HepG2 (cell line): ENCODE data around the gene CLCA1. TPM values are rescaled to one million over a fixed set of nuclear protein-coding genes. Genes with fewer than 3 reads are reported as not detected.

Experiments used
- ATAC-seq: fragments of 200-7000 bp; cut with Tn5 transposase; 3 replicates; pipeline ENCODE4 v1.9.1; 2020; ENCODE audit warnings: mild to moderate bottlenecking, moderate library complexity
- BruUV-seq: library from RNA; stranded (reverse); fragments of 400-500 nt; replicated peaks from 2 replicates; lab custom pipeline; 2021; lab: Mats Ljungman, UMichigan
- CTCF ChIA-PET: fragments of 300-600 bp; formaldehyde crosslinking; extraction: SDS; loops from one replicate; lab custom pipeline; 2021; ENCODE audit warnings: low total read pairs, inconsistent platforms, low intra/inter-chr PET ratio; lab: Yijun Ruan, JAX
- POLR2A ChIA-PET: fragments of 350-600 bp; sonication (Branson Sonifier 250); formaldehyde crosslinking; loops from one replicate; lab custom pipeline; 2020; ENCODE audit warnings: antibody characterized with exemption, inconsistent platforms; lab: Yijun Ruan, JAX
- DNase-seq: peaks from one replicate; pipeline ENCODE4 v3.0.0-alpha.2; 2015; ENCODE audit warnings: low spot score
- FAIRE-seq: peaks from 3 replicates; lab custom pipeline; 2011; peaks lifted over from hg19 to GRCh38; lab: Jason Lieb, UNC
- H2AFZ ChIP-seq: one replicate; pipeline ENCODE4 v1.6.1; 2011; ENCODE audit warnings: low read length, inconsistent platforms
- H3K27ac ChIP-seq: fragments of 300-600 bp; 3 replicates; pipeline ENCODE4 v1.8.0; 2011; ENCODE audit warnings: mixed run types, mild to moderate bottlenecking, mixed read lengths, low read length, inconsistent platforms; ENCODE audit not compliant: insufficient read depth; ENCODE audit errors: extremely low read length
- H3K27me3 ChIP-seq, 2 experiments: fragments of 200-600 bp in 1 of 2; 2 replicates in 1 of 2; 3 replicates in 1 of 2; pipeline versions ENCODE4 v1.6.0 to v1.8.0; 2011; ENCODE audit warnings: low read length in 2 of 2, mild to moderate bottlenecking in 2 of 2, moderate library complexity in 2 of 2, inconsistent platforms in 1 of 2; ENCODE audit not compliant: insufficient read depth in 2 of 2, control insufficient read depth in 1 of 2
- H3K36me3 ChIP-seq, 2 experiments: fragments of 200-600 bp in 1 of 2; replicated peaks in 1 of 2; 2 replicates in 1 of 2; 3 replicates in 1 of 2; pipeline versions ENCODE4 v1.5.1 to v1.8.0; 2011; ENCODE audit warnings: low read length in 2 of 2, inconsistent platforms in 1 of 2; ENCODE audit not compliant: insufficient read depth in 2 of 2, control insufficient read depth in 1 of 2
- H3K4me1 ChIP-seq: 2 replicates; pipeline ENCODE4 v1.5.1; 2012; ENCODE audit warnings: low read length, inconsistent platforms; ENCODE audit not compliant: insufficient read depth
- H3K4me2 ChIP-seq: 2 replicates; pipeline ENCODE4 v1.6.0; 2011; ENCODE audit warnings: low read depth, low read length, inconsistent platforms
- H3K4me3 ChIP-seq, 3 experiments: fragments of 200-600 bp in 1 of 3; sonication (generic), shearing (Covaris generic) in 1 of 3; replicated peaks in 1 of 3; 2 replicates each; pipeline ENCODE4 v1.5.1; 2011 to 2016; ENCODE audit warnings: low read length in 3 of 3, inconsistent platforms in 2 of 3, low read depth in 2 of 3, mild to moderate bottlenecking in 2 of 3, control low read depth in 1 of 3, mixed read lengths in 1 of 3; ENCODE audit not compliant: insufficient read depth in 1 of 3
- H3K79me2 ChIP-seq: one replicate; pipeline ENCODE4 v1.6.1; 2011; ENCODE audit warnings: low read length, inconsistent platforms; ENCODE audit not compliant: insufficient read depth
- H3K9ac ChIP-seq: 2 replicates; pipeline ENCODE4 v1.6.0; 2011; ENCODE audit warnings: mild to moderate bottlenecking, low read depth, low read length, inconsistent platforms; ENCODE audit not compliant: insufficient read depth
- H3K9me3 ChIP-seq: 2 replicates; pipeline ENCODE4 v1.5.1; 2012; ENCODE audit warnings: mild to moderate bottlenecking, low read length
- H4K20me1 ChIP-seq: 2 replicates; pipeline ENCODE4 v1.6.0; 2011; ENCODE audit warnings: inconsistent platforms, mild to moderate bottlenecking, low read length, moderate library complexity; ENCODE audit not compliant: insufficient read depth
- BHLHE40 ChIP-seq: IDR thresholded peaks from 2 replicates; pipeline ENCODE4 v1.6.1; 2011; ENCODE audit warnings: low read length, improper control_type of control experiment
- GTF3A ChIP-seq: sonication (generic); formaldehyde crosslinking; conservative IDR thresholded peaks from 2 replicates; pipeline ENCODE4 v1.4.0; 2020; ENCODE audit warnings: mild to moderate bottlenecking, missing genetic modification reagents
- NBN ChIP-seq: fragments of 450-650 bp; conservative IDR thresholded peaks from 2 replicates; pipeline ENCODE4 v1.6.1; 2017
- NFIC ChIP-seq: IDR thresholded peaks from 2 replicates; pipeline ENCODE4 v1.6.1; 2012; ENCODE audit warnings: mild to moderate bottlenecking, low read length, inconsistent platforms
- PRMT3 ChIP-seq: sonication (generic); formaldehyde crosslinking; IDR thresholded peaks from 2 replicates; pipeline ENCODE4 v1.8.1; 2022; ENCODE audit warnings: low read depth, mild to moderate bottlenecking, moderate library complexity, missing genetic modification reagents, borderline replicate concordance
- SMC3 ChIP-seq: IDR thresholded peaks from 2 replicates; pipeline ENCODE4 v1.6.1; 2011; ENCODE audit warnings: low read length, improper control_type of control experiment
- SRY ChIP-seq: sonication (generic); formaldehyde crosslinking; IDR thresholded peaks from 2 replicates; pipeline ENCODE4 v1.8.0; 2022; ENCODE audit warnings: mild to moderate bottlenecking, missing genetic modification reagents
- STAG1 ChIP-seq: sonication (generic); formaldehyde crosslinking; IDR thresholded peaks from 2 replicates; pipeline ENCODE4 v1.4.0; 2020; ENCODE audit warnings: missing genetic modification reagents
- TCF12 ChIP-seq, 2 experiments: fragments of 450-650 bp in 1 of 2; sonication (generic) in 1 of 2; formaldehyde crosslinking in 1 of 2; IDR thresholded peaks; 2 replicates each; pipeline versions ENCODE4 v1.6.1 to v1.8.0; 2017 to 2022; ENCODE audit warnings: antibody characterized with exemption in 1 of 2, mild to moderate bottlenecking in 1 of 2, missing genetic modification reagents in 1 of 2, moderate library complexity in 1 of 2
- U2AF1 ChIP-seq: fragments of 200-400 bp; formaldehyde crosslinking; optimal IDR thresholded peaks from 2 replicates; pipeline ENCODE3; 2017; ENCODE audit warnings: mild to moderate bottlenecking, low read depth, low read length
- ZBTB1 ChIP-seq: sonication (generic); formaldehyde crosslinking; IDR thresholded peaks from 2 replicates; pipeline ENCODE4 v1.4.0; 2020; ENCODE audit warnings: missing genetic modification reagents, borderline replicate concordance
- ZNF468 ChIP-seq: sonication (generic); formaldehyde crosslinking; IDR thresholded peaks from 2 replicates; pipeline ENCODE4 v1.8.0; 2022; ENCODE audit warnings: mild to moderate bottlenecking, moderate library complexity, missing genetic modification reagents
- WGBS: methylation state at CpG from one replicate; pipeline ENCODE4 v1.1.6; 2017; ENCODE audit warnings: low lambda C conversion rate; 5-methylcytosine and 5-hydroxymethylcytosine counted together
- in situ Hi-C: cut with HindIII; loops from 2 replicates; pipeline ENCODE4 v1.10.0; 2017; ENCODE audit warnings: low pct_unique_long_range_greater_than_20kb; ENCODE audit not compliant: extremely low pct_ligation_motif_present
- intact Hi-C: fragments of 100-400 bp; cut with micrococcal nuclease; formaldehyde crosslinking; loops from one replicate; pipeline ENCODE4 v1.10.0; 2022; ENCODE audit not compliant: unreplicated experiment
- polyA plus RNA-seq, 8 experiments: library from polyadenylated mRNA; depleted of rRNA in 3 of 8; stranded (reverse) in 7 of 8; unstranded in 1 of 8; fragments of >200 nt; fragmentation: Illumina TruSeq in 4 of 8; extraction: Trizol in 4 of 8; gene quantifications; 2 replicates each; pipeline versions ENCODE4 v1.2.1 to v1.2.3, GENCODE V29; 2011 to 2016; ENCODE audit warnings: low read depth in 4 of 8, missing spikeins in 1 of 8, mixed read lengths in 1 of 8; ENCODE audit not compliant: insufficient read depth in 1 of 8
- total RNA-seq, 5 experiments: library from RNA; depleted of rRNA; stranded (reverse); fragments of >200 nt; fragmentation: Illumina TruSeq; extraction: Trizol; gene quantifications; 2 replicates each; pipeline ENCODE4 v1.2.3, GENCODE V29; 2016; ENCODE audit warnings: low read depth in 1 of 5
- TF ChIP-seq, protein P1 (sequence below): sonication (generic); formaldehyde crosslinking; conservative IDR thresholded peaks from 2 replicates; pipeline ENCODE4 v1.8.0; 2022; ENCODE audit warnings: mild to moderate bottlenecking, moderate library complexity, missing genetic modification reagents
- TF ChIP-seq, protein P2 (sequence below): sonication (generic); formaldehyde crosslinking; IDR thresholded peaks from 2 replicates; pipeline ENCODE4 v1.8.1; 2023; ENCODE audit warnings: mild to moderate bottlenecking, missing genetic modification reagents, borderline replicate concordance
- TF ChIP-seq, protein P3 (sequence below): sonication (generic); formaldehyde crosslinking; IDR thresholded peaks from 2 replicates; pipeline ENCODE4 v1.9.0; 2022; ENCODE audit warnings: low read depth, missing genetic modification reagents

CLCA1 gene
- total and polyA plus RNA-seq, 2 of the 13 experiments (the other 11 are each of a cell fraction or from before 2014, with no cell fraction given) = not detected

DNA sequence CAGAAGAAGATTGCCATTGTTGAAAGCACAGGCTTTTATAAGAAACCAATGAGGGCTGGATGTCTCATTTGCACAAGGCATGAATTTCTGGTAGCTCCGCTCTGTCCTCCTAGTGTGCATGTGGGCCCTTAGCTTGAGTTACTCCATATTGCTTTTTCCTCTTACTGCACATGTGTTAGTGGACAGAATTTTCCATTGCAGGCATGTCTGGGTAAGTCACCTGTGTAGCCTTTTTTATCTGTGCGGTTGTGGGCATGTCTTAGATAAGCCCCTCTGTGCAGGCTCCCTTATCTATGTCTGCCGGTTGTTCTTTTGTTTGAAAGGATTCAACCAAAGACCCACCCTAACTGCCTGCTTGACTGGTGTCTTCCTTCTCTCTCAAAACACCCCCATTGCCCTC is 7.2 kb upstream of the CLCA1 start:
- no peak overlapping the region for H3K4me2 ChIP-seq
- H3K4me1 ChIP-seq = no peaks in the 10 kb centered on the region
- DNase-seq = no peak
- H2AFZ ChIP-seq = no peak overlapping the region
- no peak overlapping the region for H3K27ac ChIP-seq
- no peaks in the 10 kb centered on the region for H4K20me1 ChIP-seq
- POLR2A ChIA-PET = no interaction called here
- TF ChIP-seq, protein P1, sequence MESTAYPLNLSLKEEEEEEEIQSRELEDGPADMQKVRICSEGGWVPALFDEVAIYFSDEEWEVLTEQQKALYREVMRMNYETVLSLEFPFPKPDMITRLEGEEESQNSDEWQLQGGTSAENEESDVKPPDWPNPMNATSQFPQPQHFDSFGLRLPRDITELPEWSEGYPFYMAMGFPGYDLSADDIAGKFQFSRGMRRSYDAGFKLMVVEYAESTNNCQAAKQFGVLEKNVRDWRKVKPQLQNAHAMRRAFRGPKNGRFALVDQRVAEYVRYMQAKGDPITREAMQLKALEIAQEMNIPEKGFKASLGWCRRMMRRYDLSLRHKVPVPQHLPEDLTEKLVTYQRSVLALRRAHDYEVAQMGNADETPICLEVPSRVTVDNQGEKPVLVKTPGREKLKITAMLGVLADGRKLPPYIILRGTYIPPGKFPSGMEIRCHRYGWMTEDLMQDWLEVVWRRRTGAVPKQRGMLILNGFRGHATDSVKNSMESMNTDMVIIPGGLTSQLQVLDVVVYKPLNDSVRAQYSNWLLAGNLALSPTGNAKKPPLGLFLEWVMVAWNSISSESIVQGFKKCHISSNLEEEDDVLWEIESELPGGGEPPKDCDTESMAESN (CRISPR knock-in tag) = no peak
- TF ChIP-seq PRMT3 (no peak), U2AF1 (no peak), ZNF468 (CRISPR knock-in tag) (no peak), SRY (no peak), STAG1 (no peak), ZBTB1 (no peak), TCF12 (IDR thresholded peaks at IDR 0.05) (no peak), TCF12 (CRISPR knock-in tag; IDR thresholded peaks at IDR 0.05) (no peak), BHLHE40 (no peak), NFIC (no peak), GTF3A (CRISPR knock-in tag) (no peak), NBN (no peak), SMC3 (no peak)
- TF ChIP-seq, protein P2, sequence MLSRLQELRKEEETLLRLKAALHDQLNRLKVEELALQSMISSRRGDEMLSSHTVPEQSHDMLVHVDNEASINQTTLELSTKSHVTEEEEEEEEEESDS (CRISPR knock-in tag) = no peak
- TF ChIP-seq, protein P3, sequence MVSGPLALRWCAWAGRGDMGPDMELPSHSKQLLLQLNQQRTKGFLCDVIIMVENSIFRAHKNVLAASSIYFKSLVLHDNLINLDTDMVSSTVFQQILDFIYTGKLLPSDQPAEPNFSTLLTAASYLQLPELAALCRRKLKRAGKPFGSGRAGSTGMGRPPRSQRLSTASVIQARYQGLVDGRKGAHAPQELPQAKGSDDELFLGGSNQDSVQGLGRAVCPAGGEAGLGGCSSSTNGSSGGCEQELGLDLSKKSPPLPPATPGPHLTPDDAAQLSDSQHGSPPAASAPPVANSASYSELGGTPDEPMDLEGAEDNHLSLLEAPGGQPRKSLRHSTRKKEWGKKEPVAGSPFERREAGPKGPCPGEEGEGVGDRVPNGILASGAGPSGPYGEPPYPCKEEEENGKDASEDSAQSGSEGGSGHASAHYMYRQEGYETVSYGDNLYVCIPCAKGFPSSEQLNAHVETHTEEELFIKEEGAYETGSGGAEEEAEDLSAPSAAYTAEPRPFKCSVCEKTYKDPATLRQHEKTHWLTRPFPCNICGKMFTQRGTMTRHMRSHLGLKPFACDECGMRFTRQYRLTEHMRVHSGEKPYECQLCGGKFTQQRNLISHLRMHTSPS (CRISPR knock-in tag) = no peak
- ATAC-seq = no peak
- in situ Hi-C loops = no loop called here
- no peak for FAIRE-seq
- H3K9ac ChIP-seq = no peak overlapping the region
- BruUV-seq = no TSS peak
- CTCF ChIA-PET = no interaction called here
- H3K9me3 ChIP-seq = no peaks in the 10 kb centered on the region
- no peaks in the 10 kb centered on the region for H3K79me2 ChIP-seq
- intact Hi-C loops = no loop called here
- 33% methylated on average over 3 of the region's 3 CpGs for WGBS
- H3K27me3 ChIP-seq = no peaks in the 10 kb centered on the region
- H3K36me3 ChIP-seq = no peaks in the 10 kb centered on the region
- H3K4me3 ChIP-seq = no peak overlapping the region
